ENCODE data around the gene ALCAM. TPM values are rescaled to one million over a fixed set of nuclear protein-coding genes. Genes with fewer than 3 reads are reported as not detected.
"Not testable (repeated sequence)": the region's sequence is repeated elsewhere in the genome, so short reads cannot be mapped to it uniquely, and the experiment has no call there.

ALCAM gene
- total RNA-seq, 1 donor from 2014 or later, result 15.2 TPM

GRCh38 chr3:105387122-105387751 lies 20.5 kb downstream of the ALCAM start:
- DNase-seq (ENCODE audit: extremely low spot score in 2 of 2), result no peak
- H3K9me3 ChIP-seq, result peaks cover 3% of the 10 kb centered on the region
- H3K36me3 ChIP-seq, result no peaks in the 10 kb centered on the region
- H3K4me3 ChIP-seq, result no peak overlapping the region
- no peak for TF ChIP-seq CTCF (IDR thresholded peaks at IDR 0.05)
- TF ChIP-seq POLR2A (IDR thresholded peaks at IDR 0.05), result no peak
- TF ChIP-seq POLR2AphosphoS5 (IDR thresholded peaks at IDR 0.05; ENCODE audit: insufficient read depth in 1 of 2, low read depth in 1 of 2), result no peak
- intact Hi-C loops (cut with DNase I), result no loop called here
- no peaks in the 10 kb centered on the region for H3K27me3 ChIP-seq
- no peak overlapping the region for H3K27ac ChIP-seq
- H3K4me1 ChIP-seq, result no peaks in the 10 kb centered on the region

GRCh38 chr3:105388176-105388575 lies 21.5 kb downstream of the ALCAM start:
- intact Hi-C loops (cut with DNase I), result no loop called here
- no peak for TF ChIP-seq CTCF (IDR thresholded peaks at IDR 0.05)
- no peak for TF ChIP-seq POLR2AphosphoS5 (IDR thresholded peaks at IDR 0.05; ENCODE audit: insufficient read depth in 1 of 2, low read depth in 1 of 2)
- no peak for TF ChIP-seq POLR2A (IDR thresholded peaks at IDR 0.05)
- Histone ChIP-seq H3K27ac (no peak overlapping the region), H3K9me3 (peaks cover 3% of the 10 kb centered on the region), H3K4me3 (no peak overlapping the region), H3K4me1 (no peaks in the 10 kb centered on the region), H3K36me3 (no peaks in the 10 kb centered on the region), H3K27me3 (no peaks in the 10 kb centered on the region)
- DNase-seq (ENCODE audit: extremely low spot score in 2 of 2), result no peak

- H3K36me3 ChIP-seq; H3K27me3 ChIP-seq; H3K4me1 ChIP-seq; H3K9me3 ChIP-seq; H3K27ac ChIP-seq; DNase-seq (ENCODE audit: extremely low spot score in 2 of 2); H3K4me3 ChIP-seq; intact Hi-C loops (cut with DNase I): not testable (repeated sequence)
These were observed 23.1 kb downstream of the ALCAM start for GRCh38 chr3:105389759-105390158.

- DNase-seq (ENCODE audit: extremely low spot score in 2 of 2); intact Hi-C loops (cut with DNase I); H3K4me3 ChIP-seq; H3K4me1 ChIP-seq; H3K27me3 ChIP-seq; H3K36me3 ChIP-seq; H3K9me3 ChIP-seq; H3K27ac ChIP-seq: not testable (repeated sequence)
These were observed 25.9 kb downstream of the ALCAM start for GRCh38 chr3:105392598-105392997.

GRCh38 chr3:105394177-105394576 lies 27.5 kb downstream of the ALCAM start:
- Histone ChIP-seq H3K9me3 (peaks cover 3% of the 10 kb centered on the region), H3K4me1 (no peaks in the 10 kb centered on the region), H3K27me3 (no peaks in the 10 kb centered on the region), H3K4me3 (no peak overlapping the region), H3K27ac (no peak overlapping the region), H3K36me3 (no peaks in the 10 kb centered on the region)
- intact Hi-C loops (cut with DNase I), result no loop called here
- DNase-seq (ENCODE audit: extremely low spot score in 2 of 2), result no peak
- TF ChIP-seq POLR2AphosphoS5 (IDR thresholded peaks at IDR 0.05; ENCODE audit: insufficient read depth in 1 of 2, low read depth in 1 of 2) (no peak), CTCF (IDR thresholded peaks at IDR 0.05) (no peak), POLR2A (IDR thresholded peaks at IDR 0.05) (no peak)

GRCh38 chr3:105397974-105398373 lies 31.3 kb downstream of the ALCAM start:
- Histone ChIP-seq H3K36me3 (no peaks in the 10 kb centered on the region), H3K4me3 (no peak overlapping the region), H3K4me1 (no peaks in the 10 kb centered on the region), H3K9me3 (no peaks in the 10 kb centered on the region), H3K27ac (no peak overlapping the region), H3K27me3 (no peaks in the 10 kb centered on the region)
- TF ChIP-seq POLR2A (IDR thresholded peaks at IDR 0.05) (no peak), POLR2AphosphoS5 (IDR thresholded peaks at IDR 0.05; ENCODE audit: insufficient read depth in 1 of 2, low read depth in 1 of 2) (no peak), CTCF (IDR thresholded peaks at IDR 0.05) (no peak)
- DNase-seq (ENCODE audit: extremely low spot score in 2 of 2), result no peak
- intact Hi-C loops (cut with DNase I), result no loop called here
